OCI-LY7 (cell line): ENCODE results near the gene PRR35. TPM values are rescaled to one million over a fixed set of nuclear protein-coding genes. Genes with fewer than 3 reads are reported as not detected.

ENCODE experiments used
- BruUV-seq: library from RNA; stranded (reverse); fragments of 400-500 nt; replicated peaks from 2 replicates; lab custom pipeline; 2021; lab: Mats Ljungman, UMichigan
- CTCF ChIA-PET: fragments of 300-600 bp; sonication (Branson Sonifier 250); formaldehyde crosslinking; loops from one replicate; lab custom pipeline; 2022; ENCODE audit warnings: antibody characterized with exemption; ENCODE audit not compliant: unreplicated experiment; lab: Charles Lee
- POLR2A ChIA-PET: fragments of 300-600 bp; sonication (Branson Sonifier 250); formaldehyde crosslinking; loops from one replicate; lab custom pipeline; 2022; ENCODE audit warnings: antibody characterized with exemption; lab: Charles Lee
- DNase-seq: peaks from one replicate; pipeline ENCODE4 v3.0.0-alpha.2; 2015; ENCODE audit warnings: low spot score
- H2AFZ ChIP-seq: fragments of 200-600 bp; sonication (generic), shearing (Covaris generic); 2 replicates; pipeline ENCODE4 v1.6.1; 2014; ENCODE audit warnings: mild to moderate bottlenecking, antibody characterized with exemption, low read length, moderate library complexity
- H3K27ac ChIP-seq: fragments of 200-600 bp; sonication (generic); 2 replicates; pipeline ENCODE4 v1.5.1; 2014; ENCODE audit warnings: mixed run types, low read depth, mild to moderate bottlenecking, moderate library complexity, low read length, inconsistent platforms; ENCODE audit not compliant: poor library complexity, severe bottlenecking
- H3K36me3 ChIP-seq: fragments of 200-600 bp; sonication (generic); 2 replicates; pipeline ENCODE4 v1.6.1; 2014; ENCODE audit warnings: mild to moderate bottlenecking, antibody characterized with exemption, low read length, moderate library complexity, mixed read lengths; ENCODE audit not compliant: insufficient read depth
- H3K4me1 ChIP-seq: fragments of 200-600 bp; sonication (generic); 2 replicates; pipeline ENCODE4 v1.5.1; 2014; ENCODE audit warnings: mild to moderate bottlenecking, low read length; ENCODE audit not compliant: insufficient read depth, poor library complexity, severe bottlenecking
- H3K4me2 ChIP-seq: fragments of 200-600 bp; sonication (generic); 2 replicates; pipeline ENCODE4 v1.6.1; 2014; ENCODE audit warnings: mild to moderate bottlenecking, low read length
- H3K4me3 ChIP-seq: fragments of 200-600 bp; sonication (generic); 2 replicates; pipeline ENCODE4 v1.5.1; 2014; ENCODE audit warnings: mild to moderate bottlenecking, low read depth, low read length; ENCODE audit not compliant: poor library complexity, severe bottlenecking
- H3K79me2 ChIP-seq: fragments of 200-600 bp; sonication (generic); 2 replicates; pipeline ENCODE4 v1.6.1; 2016; ENCODE audit warnings: low read depth, mild to moderate bottlenecking, low read length, moderate library complexity, mixed read lengths; ENCODE audit not compliant: insufficient read depth
- H3K9me2 ChIP-seq: fragments of 200-600 bp; sonication (generic); 2 replicates; pipeline ENCODE4 v1.6.1; 2016; ENCODE audit warnings: mild to moderate bottlenecking, low read length, mixed read lengths; ENCODE audit not compliant: insufficient read depth
- H3K9me3 ChIP-seq: fragments of 200-600 bp; sonication (generic); 2 replicates; pipeline ENCODE4 v1.6.1; 2014; ENCODE audit warnings: mild to moderate bottlenecking, mixed run types, low read length, mixed read lengths
- H4K20me1 ChIP-seq: fragments of 200-600 bp; sonication (generic); 2 replicates; pipeline ENCODE4 v1.6.1; 2014; ENCODE audit warnings: mild to moderate bottlenecking, antibody characterized with exemption, low read length, moderate library complexity, mixed read lengths; ENCODE audit not compliant: insufficient read depth
- CTCF ChIP-seq: fragments of 200-600 bp; sonication (generic); conservative IDR thresholded peaks from 2 replicates; pipeline ENCODE4 v1.5.1; 2014; ENCODE audit warnings: mild to moderate bottlenecking, antibody characterized with exemption, low read length, moderate library complexity, mixed read lengths
- EZH2phosphoT487 ChIP-seq: fragments of 200-600 bp; sonication (generic); IDR thresholded peaks from 2 replicates; pipeline ENCODE4 v1.6.1; 2018; ENCODE audit warnings: low read depth, borderline replicate concordance, mild to moderate bottlenecking, mixed run types, antibody characterized with exemption, low read length, moderate library complexity, mixed read lengths
- intact Hi-C: fragments of 100-400 bp; cut with micrococcal nuclease; formaldehyde crosslinking; loops from one replicate; pipeline ENCODE4 v1.10.0; 2022; ENCODE audit not compliant: unreplicated experiment
- total RNA-seq, 2 experiments: library from RNA; depleted of rRNA in 1 of 2; stranded (reverse); fragments of >200 nt in 1 of 2; shearing (Covaris generic) in 1 of 2; gene quantifications; 2 replicates each; pipeline ENCODE4 v1.2.3, GENCODE V29; 2014 to 2022

The PRR35 gene
- total RNA-seq, 2 experiments from 2014 or later = not detected

- ChIA-PET CTCF (interaction anchor here (0.6 kb wide), 1 partner anchor 92 kb away, joined by 3 read pairs; no protein-coding TSS in a partner anchor), POLR2A (no interaction called here)
- peak; percentile 96 for DNase-seq
- BruUV-seq = no TSS peak
- intact Hi-C loops = loop anchor here (1.0 kb wide), 1 partner anchor 47 kb away; the partner anchor contains the start of gene METTL26
- Histone ChIP-seq H3K9me3 (no peaks in the 10 kb centered on the region), H2AFZ (peak overlapping the region; percentile 56; the same call in 1 of the 2 replicates), H3K27ac (peak overlapping the region; percentile 89), H3K36me3 (peaks cover 4% of the 10 kb centered on the region; the same call in 1 of the 2 replicates), H3K79me2 (peaks cover 20% of the 10 kb centered on the region; the same call in 1 of the 2 replicates), H3K9me2 (no peaks in the 10 kb centered on the region), H3K4me1 (peaks cover 25% of the 10 kb centered on the region), H3K4me3 (peak overlapping the region; percentile 82), H4K20me1 (no peaks in the 10 kb centered on the region), H3K4me2 (peak overlapping the region; percentile 80)
- TF ChIP-seq EZH2phosphoT487 = no peak
- no peak for TF ChIP-seq CTCF
Observed at GRCh38 chr16:588889-589657, 28.9 kb downstream of the PRR35 start.

- no TSS peak for BruUV-seq
- Histone ChIP-seq H3K9me3 (no peaks in the 10 kb centered on the region), H3K4me2 (peak within 1 kb of the TSS; percentile 83), H2AFZ (peak within 1 kb of the TSS; percentile 56; the same call in 1 of the 2 replicates), H3K36me3 (peaks cover 4% of the 10 kb centered on the region; the same call in 1 of the 2 replicates), H3K4me3 (peak within 1 kb of the TSS; percentile 84), H3K79me2 (peaks cover 20% of the 10 kb centered on the region; the same call in 1 of the 2 replicates), H3K9me2 (no peaks in the 10 kb centered on the region), H3K4me1 (peaks cover 25% of the 10 kb centered on the region), H4K20me1 (no peaks in the 10 kb centered on the region), H3K27ac (peak within 1 kb of the TSS; percentile 89)
- ChIA-PET CTCF (no interaction called here), POLR2A (no interaction called here)
- peak; percentile 99 for DNase-seq
- intact Hi-C loops = loop anchor here (1.0 kb wide), 1 partner anchor 47 kb away; the partner anchor contains the start of gene METTL26
- TF ChIP-seq EZH2phosphoT487 (no peak), CTCF (no peak)
Observed at GRCh38 chr16:589658-590187, 29.5 kb downstream of the PRR35 start, which contains the start of gene RAB40C. RAB40C (plus strand) TSS chr16:590066; CDS start chr16:590292, 226 bp downstream.
